ENCODE measurements around the gene ASIC5. TPM values are rescaled to one million over a fixed set of nuclear protein-coding genes. Genes with fewer than 3 reads are reported as not detected.

The ASIC5 gene
- not detected for total RNA-seq

- no peak for TF ChIP-seq CTCF (IDR thresholded peaks at IDR 0.05)
- TF ChIP-seq POLR2A (IDR thresholded peaks at IDR 0.05) = no peak
- 0% methylated on average over 1 of the region's 1 CpG for WGBS, 2 donors
Measured at GRCh38 chr4:155866177-155866576, at the start of gene ASIC5. TSS of gene ASIC5 (minus strand) at chr4:155866277. CDS start at chr4:155866226, 51 bp downstream.

GRCh38 chr4:155914782-155915181, 48.7 kb upstream of the ASIC5 start:
- intact Hi-C loops (cut with DNase I; ENCODE audit: low total_unique reads) = no loop called here
- WGBS, 2 donors = 52 to 58% methylated on average over 5 of the region's 5 CpGs
- TF ChIP-seq POLR2A (IDR thresholded peaks at IDR 0.05) = no peak
- DNase-seq (ENCODE audit: low spot score in 2 of 2) = no peak
- no peak overlapping the region for H3K4me3 ChIP-seq (ENCODE audit: low read depth, poor library complexity, severe bottlenecking)

More at GRCh38 chr4:155866177-155866576, at the start of gene ASIC5:
- no peak for DNase-seq (ENCODE audit: low spot score in 2 of 2)
- H3K4me3 ChIP-seq (ENCODE audit: low read depth, poor library complexity, severe bottlenecking) = no peak within 1 kb of the TSS
- intact Hi-C loops (cut with DNase I; ENCODE audit: low total_unique reads) = no loop called here

GRCh38 chr4:155911905-155912304, 45.8 kb upstream of the ASIC5 start:
- intact Hi-C loops (cut with DNase I; ENCODE audit: low total_unique reads) = no loop called here
- 90 to 95% methylated on average over 1 of the region's 1 CpG for WGBS, 2 donors
- H3K4me3 ChIP-seq (ENCODE audit: low read depth, poor library complexity, severe bottlenecking) = no peak overlapping the region
- no peak for DNase-seq (ENCODE audit: low spot score in 2 of 2)
- no peak for TF ChIP-seq CTCF (IDR thresholded peaks at IDR 0.05)
- TF ChIP-seq POLR2A (IDR thresholded peaks at IDR 0.05) = no peak

- DNase-seq (ENCODE audit: low spot score in 2 of 2) = no peak
- no peak overlapping the region for H3K4me3 ChIP-seq (ENCODE audit: low read depth, poor library complexity, severe bottlenecking)
- intact Hi-C loops (cut with DNase I; ENCODE audit: low total_unique reads) = no loop called here
- TF ChIP-seq CTCF (IDR thresholded peaks at IDR 0.05) = no peak
- TF ChIP-seq POLR2A (IDR thresholded peaks at IDR 0.05) = no peak
- 94% methylated on average over 3 of the region's 3 CpGs for WGBS, 2 donors
Measured at GRCh38 chr4:155909615-155910226, 43.6 kb upstream of the ASIC5 start.

GRCh38 chr4:155908187-155909139, 42.4 kb upstream of the ASIC5 start:
- intact Hi-C loops (cut with DNase I; ENCODE audit: low total_unique reads) = no loop called here

More at GRCh38 chr4:155908187-155909139, 42.4 kb upstream of the ASIC5 start:
- 85% methylated on average over 4 of the region's 4 CpGs for WGBS, 2 donors
- H3K4me3 ChIP-seq (ENCODE audit: low read depth, poor library complexity, severe bottlenecking) = no peak overlapping the region
- TF ChIP-seq POLR2A (IDR thresholded peaks at IDR 0.05) = no peak
- TF ChIP-seq CTCF (IDR thresholded peaks at IDR 0.05) = no peak
- DNase-seq (ENCODE audit: low spot score in 2 of 2) = no peak

Measured in lower leg skin (tissue), 4 donors.